Vagina (tissue), 2 donors: ENCODE measurements around the gene PRSS48. TPM values are rescaled to one million over a fixed set of nuclear protein-coding genes. Genes with fewer than 3 reads are reported as not detected.

ENCODE experiments used
- DNase-seq, 2 donors: peaks; one replicate each; pipeline ENCODE4 v3.0.0-alpha.2; 2017; ENCODE audit errors: extremely low spot score in 2 of 2
- H3K27ac ChIP-seq: fragments of 200-600 bp; sonication (generic); one replicate; pipeline ENCODE4 v1.5.1; 2019
- H3K27me3 ChIP-seq: fragments of 200-600 bp; sonication (generic); one replicate; pipeline ENCODE4 v1.5.1; 2019
- H3K36me3 ChIP-seq, 2 donors: fragments of 200-600 bp; sonication (generic); one replicate each; pipeline ENCODE4 v1.5.1; 2017 to 2019
- H3K4me1 ChIP-seq: fragments of 200-600 bp; sonication (generic); one replicate; pipeline ENCODE4 v1.5.1; 2019
- H3K4me3 ChIP-seq, 2 donors: fragments of 200-600 bp; sonication (generic); 1 replicate in 1 of 2; 2 replicates in 1 of 2; pipeline ENCODE4 v1.5.1; 2016 to 2019
- H3K9me3 ChIP-seq: fragments of 200-600 bp; sonication (generic); one replicate; pipeline ENCODE4 v1.5.1; 2019
- POLR2A ChIP-seq, 2 donors: fragments of 450-650 bp; IDR thresholded peaks; one replicate each; pipeline ENCODE4 v1.6.1; 2017; ENCODE audit warnings: antibody characterized with exemption in 2 of 2, mild to moderate bottlenecking in 2 of 2, moderate library complexity in 2 of 2
- POLR2AphosphoS5 ChIP-seq, 2 donors: sonication (generic); formaldehyde crosslinking; IDR thresholded peaks; one replicate each; pipeline ENCODE4 v1.9.0; 2017; ENCODE audit warnings: antibody characterized with exemption in 2 of 2, mild to moderate bottlenecking in 2 of 2, low read depth in 1 of 2; ENCODE audit not compliant: insufficient read depth in 1 of 2
- intact Hi-C: fragments of 100-400 bp; cut with DNase I; formaldehyde crosslinking; loops from one replicate; pipeline ENCODE4 v1.15.1; 2023
- total RNA-seq: library from RNA; depleted of rRNA; stranded (reverse); fragments of >200 nt; gene quantifications from one replicate; pipeline ENCODE4 v1.2.3, GENCODE V29; 2016
- TF ChIP-seq, protein P1 (sequence below), 3 experiments: fragments of 450-650 bp in 2 of 3; fragments of 200-600 bp in 1 of 3; sonication (generic) in 1 of 3; IDR thresholded peaks; one replicate each; pipeline ENCODE4 v1.5.1; 2017 to 2019; ENCODE audit warnings: antibody characterized with exemption in 3 of 3, mild to moderate bottlenecking in 2 of 3, moderate library complexity in 2 of 3

Gene PRSS48
- total RNA-seq, 1 donor from 2014 or later = not detected

DNA sequence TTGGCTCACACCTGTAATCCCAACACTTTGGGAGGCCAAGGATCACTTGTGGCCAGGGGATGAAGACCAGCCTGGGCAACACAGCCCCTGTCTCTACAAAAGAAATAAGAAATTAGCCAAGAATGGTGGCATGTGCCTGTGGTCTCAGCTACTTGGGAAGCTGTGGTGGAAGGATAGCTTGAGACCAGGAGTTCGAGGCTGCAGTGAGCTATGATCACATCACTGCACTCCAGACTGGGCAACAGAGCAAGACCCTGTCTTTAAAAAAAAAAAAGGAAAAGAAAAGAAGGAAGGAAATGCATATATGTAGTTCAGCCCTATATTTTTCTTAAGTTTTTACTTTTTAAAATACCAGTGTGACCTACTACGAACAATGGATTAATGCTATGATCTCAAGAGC, 15.1 kb downstream of the PRSS48 start:
- no peaks in the 10 kb centered on the region for H3K27me3 ChIP-seq
- no peak overlapping the region for H3K4me3 ChIP-seq
- H3K27ac ChIP-seq = no peak overlapping the region
- TF ChIP-seq POLR2A (IDR thresholded peaks at IDR 0.05) (no peak), POLR2AphosphoS5 (IDR thresholded peaks at IDR 0.05; ENCODE audit: insufficient read depth in 1 of 2, low read depth in 1 of 2) (no peak)
- TF ChIP-seq, protein P1, sequence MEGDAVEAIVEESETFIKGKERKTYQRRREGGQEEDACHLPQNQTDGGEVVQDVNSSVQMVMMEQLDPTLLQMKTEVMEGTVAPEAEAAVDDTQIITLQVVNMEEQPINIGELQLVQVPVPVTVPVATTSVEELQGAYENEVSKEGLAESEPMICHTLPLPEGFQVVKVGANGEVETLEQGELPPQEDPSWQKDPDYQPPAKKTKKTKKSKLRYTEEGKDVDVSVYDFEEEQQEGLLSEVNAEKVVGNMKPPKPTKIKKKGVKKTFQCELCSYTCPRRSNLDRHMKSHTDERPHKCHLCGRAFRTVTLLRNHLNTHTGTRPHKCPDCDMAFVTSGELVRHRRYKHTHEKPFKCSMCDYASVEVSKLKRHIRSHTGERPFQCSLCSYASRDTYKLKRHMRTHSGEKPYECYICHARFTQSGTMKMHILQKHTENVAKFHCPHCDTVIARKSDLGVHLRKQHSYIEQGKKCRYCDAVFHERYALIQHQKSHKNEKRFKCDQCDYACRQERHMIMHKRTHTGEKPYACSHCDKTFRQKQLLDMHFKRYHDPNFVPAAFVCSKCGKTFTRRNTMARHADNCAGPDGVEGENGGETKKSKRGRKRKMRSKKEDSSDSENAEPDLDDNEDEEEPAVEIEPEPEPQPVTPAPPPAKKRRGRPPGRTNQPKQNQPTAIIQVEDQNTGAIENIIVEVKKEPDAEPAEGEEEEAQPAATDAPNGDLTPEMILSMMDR (IDR thresholded peaks at IDR 0.05) = no peak
- intact Hi-C loops = no loop called here
- peaks cover 5% of the 10 kb centered on the region for H3K4me1 ChIP-seq
- H3K9me3 ChIP-seq = no peaks in the 10 kb centered on the region
- DNase-seq = no peak
- H3K36me3 ChIP-seq = no peaks in the 10 kb centered on the region

DNA sequence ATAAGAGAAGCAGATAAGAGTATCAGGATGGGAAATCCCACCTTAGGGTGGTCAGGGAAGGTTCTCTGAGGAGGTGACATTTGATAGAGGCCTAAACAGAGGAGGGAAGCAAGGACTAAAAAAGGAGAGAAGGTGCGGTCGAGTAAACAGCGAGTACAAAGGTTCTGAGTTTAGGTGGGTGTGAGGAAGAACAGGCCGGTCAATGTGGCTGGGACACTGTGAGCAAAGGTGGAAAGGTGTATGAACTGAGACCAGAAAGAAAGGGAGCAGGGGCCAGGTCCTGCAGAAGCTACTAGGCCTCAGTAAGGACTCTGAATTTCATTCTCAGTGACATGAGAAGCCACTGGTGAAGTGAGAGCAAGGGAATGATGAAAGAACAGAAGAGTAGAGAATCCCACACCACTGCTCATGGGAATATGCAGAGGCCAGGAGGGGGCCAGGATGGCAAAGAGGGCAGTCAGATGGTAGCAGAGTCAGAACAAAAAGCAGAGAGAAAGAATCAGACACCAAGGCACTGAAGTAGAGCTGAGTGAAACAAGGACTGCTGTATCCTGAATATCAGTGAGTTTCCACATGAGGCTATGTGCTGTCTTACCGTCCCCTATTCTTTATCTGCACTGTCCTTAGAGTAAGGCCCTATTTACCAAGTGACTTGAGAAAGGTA, 18.0 kb downstream of the PRSS48 start:
- no peaks in the 10 kb centered on the region for H3K9me3 ChIP-seq

DNA sequence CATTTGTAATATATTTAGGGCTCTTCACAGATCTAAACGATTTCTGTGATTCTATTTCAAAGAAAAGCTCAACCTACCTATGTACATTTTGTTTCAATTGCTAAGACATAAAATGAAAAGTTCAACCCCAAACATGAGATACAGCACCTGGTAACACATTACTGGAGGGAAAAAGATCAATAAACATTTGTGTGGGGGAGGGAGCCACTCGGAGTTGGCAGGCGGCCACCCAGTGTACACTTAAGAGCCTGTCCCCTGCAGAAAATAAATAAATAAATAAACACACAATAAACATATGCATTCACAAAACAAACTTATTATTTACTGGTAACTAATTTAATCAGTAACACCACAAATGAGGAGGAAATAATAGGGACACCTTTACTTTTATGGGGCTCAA, 19.3 kb downstream of the PRSS48 start:
- peaks cover 7% of the 10 kb centered on the region for H3K4me1 ChIP-seq
- H3K27me3 ChIP-seq = no peaks in the 10 kb centered on the region
- no peak for TF ChIP-seq POLR2AphosphoS5 (IDR thresholded peaks at IDR 0.05; ENCODE audit: insufficient read depth in 1 of 2, low read depth in 1 of 2)
- TF ChIP-seq, protein P1 (IDR thresholded peaks at IDR 0.05) = no peak
- TF ChIP-seq POLR2A (IDR thresholded peaks at IDR 0.05) = no peak
- no peaks in the 10 kb centered on the region for H3K9me3 ChIP-seq
- intact Hi-C loops = no loop called here
- H3K36me3 ChIP-seq = no peaks in the 10 kb centered on the region
- no peak overlapping the region for H3K27ac ChIP-seq
- no peak overlapping the region for H3K4me3 ChIP-seq
- DNase-seq = no peak

More for the DNA sequence above, 18.0 kb downstream of the PRSS48 start:
- H3K4me3 ChIP-seq = no peak overlapping the region
- H3K27me3 ChIP-seq = no peaks in the 10 kb centered on the region
- H3K27ac ChIP-seq = no peak overlapping the region
- H3K36me3 ChIP-seq = no peaks in the 10 kb centered on the region
- intact Hi-C loops = no loop called here
- peaks cover 7% of the 10 kb centered on the region for H3K4me1 ChIP-seq
- no peak for TF ChIP-seq POLR2A (IDR thresholded peaks at IDR 0.05)
- TF ChIP-seq, protein P1 (IDR thresholded peaks at IDR 0.05) = no peak
- TF ChIP-seq POLR2AphosphoS5 (IDR thresholded peaks at IDR 0.05; ENCODE audit: insufficient read depth in 1 of 2, low read depth in 1 of 2) = no peak
- DNase-seq = no peak

DNA sequence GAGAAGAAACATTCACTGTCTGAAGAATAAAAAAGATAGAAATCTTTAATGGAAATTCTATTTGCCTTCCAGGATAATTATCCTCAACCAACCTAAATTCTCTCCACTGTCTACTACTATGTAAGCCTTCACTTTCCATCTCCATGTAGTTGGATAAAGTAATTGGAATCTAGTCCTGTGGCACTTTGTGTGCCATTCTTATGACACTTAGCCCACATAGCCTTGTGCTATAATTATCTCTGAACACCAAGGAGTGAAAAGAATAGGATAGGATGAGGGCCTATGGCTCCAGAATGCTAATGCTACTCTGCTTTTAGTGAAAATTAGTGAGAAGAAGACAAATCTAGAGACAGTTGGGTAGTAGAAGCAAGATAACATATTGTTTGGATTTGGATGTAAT, 20.2 kb downstream of the PRSS48 start:
- intact Hi-C loops = no loop called here
- Histone ChIP-seq H3K4me1 (peaks cover 7% of the 10 kb centered on the region), H3K27me3 (no peaks in the 10 kb centered on the region), H3K36me3 (no peaks in the 10 kb centered on the region), H3K4me3 (no peak overlapping the region), H3K27ac (no peak overlapping the region), H3K9me3 (no peaks in the 10 kb centered on the region)
- no peak for DNase-seq
- no peak for TF ChIP-seq POLR2A (IDR thresholded peaks at IDR 0.05)
- TF ChIP-seq, protein P1 (IDR thresholded peaks at IDR 0.05) = no peak
- no peak for TF ChIP-seq POLR2AphosphoS5 (IDR thresholded peaks at IDR 0.05; ENCODE audit: insufficient read depth in 1 of 2, low read depth in 1 of 2)

DNA sequence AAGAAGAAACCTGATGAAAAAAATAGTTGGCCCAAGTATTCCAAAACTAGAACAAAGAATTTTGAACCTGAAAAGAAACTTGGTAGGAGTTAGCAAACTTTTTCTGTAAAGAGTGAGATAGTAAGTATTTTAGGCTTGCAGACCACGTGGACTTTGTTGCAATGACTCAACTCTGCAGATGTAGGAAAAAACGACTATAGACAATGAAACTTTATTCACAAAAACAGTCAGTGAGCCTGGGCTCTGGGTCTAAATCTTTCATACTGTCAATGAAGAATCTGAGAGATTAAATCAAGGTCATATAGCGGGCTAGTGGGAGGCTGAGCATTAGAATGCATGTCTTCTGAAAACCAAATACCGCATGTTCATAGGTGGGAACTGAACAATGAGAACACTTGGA, 25.5 kb downstream of the PRSS48 start:
- TF ChIP-seq POLR2A (IDR thresholded peaks at IDR 0.05) (no peak), POLR2AphosphoS5 (IDR thresholded peaks at IDR 0.05; ENCODE audit: insufficient read depth in 1 of 2, low read depth in 1 of 2) (no peak)
- TF ChIP-seq, protein P1 (IDR thresholded peaks at IDR 0.05) = no peak
- Histone ChIP-seq H3K27ac (no peak overlapping the region), H3K27me3 (no peaks in the 10 kb centered on the region), H3K4me3 (no peak overlapping the region), H3K36me3 (no peaks in the 10 kb centered on the region), H3K4me1 (peaks cover 15% of the 10 kb centered on the region), H3K9me3 (no peaks in the 10 kb centered on the region)
- intact Hi-C loops = no loop called here
- DNase-seq = no peak
